Activated naive CD4-positive, alpha-beta T cell treated with anti-CD3 and anti-CD28 coated beads, Interleukin-2, amount 50 U/mL, for 16 hours (primary cell): ENCODE results near the gene TBX5.
"Not testable (repeated sequence)": the region's sequence is repeated elsewhere in the genome, so short reads cannot be mapped to it uniquely, and the experiment has no call there.

Source experiments
- DNase-seq: peaks from one replicate; pipeline ENCODE4 v3.0.0-alpha.2; 2020

The TBX5 gene

GRCh38 chr12:114368685-114369452, 37.1 kb downstream of the TBX5 start:
- no peak for DNase-seq

GRCh38 chr12:114361992-114362391, 44.0 kb downstream of the TBX5 start:
- no peak for DNase-seq

DNA sequence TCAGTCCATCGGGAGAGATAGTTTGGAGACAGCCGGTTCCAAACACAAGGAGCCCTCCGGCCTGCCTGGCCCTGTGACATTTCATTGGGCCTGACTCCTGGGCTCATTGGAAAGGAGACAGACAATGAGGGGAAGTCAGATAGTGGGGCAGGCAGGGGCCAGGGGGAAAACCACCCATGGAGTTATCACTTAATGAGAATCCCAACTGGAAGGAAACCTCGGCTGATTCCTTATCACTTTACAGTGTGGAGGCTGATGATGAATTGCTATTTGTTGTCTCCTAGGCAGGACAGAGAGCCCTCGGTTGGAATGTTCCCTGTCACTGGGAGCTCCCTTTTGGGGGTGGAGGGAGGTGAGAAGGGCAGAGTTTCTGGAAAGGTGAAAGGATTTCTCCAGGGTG, 44.4 kb downstream of the TBX5 start:
- DNase-seq = no peak

DNA sequence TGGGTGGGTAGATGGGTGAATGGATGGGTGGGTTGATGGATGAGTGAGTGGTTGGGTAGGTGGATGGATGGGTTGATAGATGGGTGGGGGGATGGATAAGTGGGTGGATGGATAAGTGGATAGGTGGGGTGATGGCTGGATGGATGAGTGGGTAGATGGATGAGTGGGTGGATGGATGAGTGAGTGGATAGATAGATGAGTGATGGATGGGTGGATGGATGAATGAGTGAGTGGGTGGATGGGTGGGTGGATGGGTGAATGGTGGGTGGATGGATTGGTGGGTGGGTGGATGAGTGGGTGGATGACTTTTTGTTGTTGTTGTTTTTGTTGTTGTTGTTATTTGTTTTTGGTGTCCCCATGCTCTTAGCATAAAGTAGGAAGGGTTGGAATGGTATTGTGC, 45.5 kb downstream of the TBX5 start:
- no peak for DNase-seq

DNA sequence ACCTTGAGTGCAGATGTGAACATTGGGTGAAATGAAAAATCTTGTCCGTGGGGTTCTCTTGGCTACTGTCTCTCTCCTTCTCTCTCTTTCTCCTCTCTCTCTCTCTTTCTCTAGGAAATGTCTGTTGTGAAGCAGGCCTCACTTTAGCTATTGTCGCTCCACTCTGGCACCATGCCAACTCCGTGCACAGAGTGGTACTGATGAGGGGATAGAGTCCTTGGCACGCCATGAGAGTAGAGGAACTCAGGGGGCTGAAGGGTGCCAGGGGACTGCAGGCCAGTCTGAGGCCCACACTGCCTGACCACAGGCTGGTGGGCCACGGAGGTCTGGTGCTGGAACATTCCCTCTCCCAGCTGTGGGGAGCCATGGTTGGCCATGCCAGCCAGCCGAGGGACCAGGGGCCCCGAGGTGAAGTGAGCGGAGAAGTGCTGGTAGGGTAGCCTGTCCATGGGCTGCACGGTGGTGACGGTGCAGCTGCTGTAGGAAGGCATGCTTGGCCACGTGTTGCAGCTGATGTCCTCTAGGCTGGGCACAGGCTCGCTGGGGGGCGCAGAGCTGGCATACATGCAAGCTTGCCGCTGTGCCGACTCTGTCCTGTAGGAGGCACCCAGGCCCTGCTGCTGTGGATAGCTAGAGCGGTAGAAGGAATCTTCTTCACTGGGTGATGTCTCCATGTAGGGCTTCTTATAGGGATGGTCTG, 50.4 kb downstream of the TBX5 start:
- no peak for DNase-seq

GRCh38 chr12:114349239-114349638, 56.7 kb downstream of the TBX5 start:
- DNase-seq = not testable (repeated sequence)

DNA sequence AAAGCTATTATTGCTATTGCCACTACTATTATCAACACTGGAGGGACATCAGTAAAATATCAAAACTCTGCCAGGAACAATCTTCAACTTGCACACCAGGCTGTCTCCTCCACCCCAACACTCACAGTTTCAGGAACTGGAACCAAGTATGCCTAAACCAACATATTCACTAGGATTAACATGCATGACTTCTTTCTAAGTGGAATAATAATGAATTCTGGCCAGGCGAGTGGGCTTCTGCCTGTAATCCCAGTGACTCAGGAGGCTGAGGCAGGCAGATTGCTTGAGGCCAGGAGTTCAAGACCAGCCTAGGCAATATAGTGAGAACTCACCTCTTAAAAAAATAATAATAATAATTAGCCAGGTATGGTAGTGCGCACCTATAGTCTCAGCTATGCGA, 58.1 kb downstream of the TBX5 start:
- no peak for DNase-seq

GRCh38 chr12:114344831-114345230, 61.1 kb downstream of the TBX5 start:
- no peak for DNase-seq

DNA sequence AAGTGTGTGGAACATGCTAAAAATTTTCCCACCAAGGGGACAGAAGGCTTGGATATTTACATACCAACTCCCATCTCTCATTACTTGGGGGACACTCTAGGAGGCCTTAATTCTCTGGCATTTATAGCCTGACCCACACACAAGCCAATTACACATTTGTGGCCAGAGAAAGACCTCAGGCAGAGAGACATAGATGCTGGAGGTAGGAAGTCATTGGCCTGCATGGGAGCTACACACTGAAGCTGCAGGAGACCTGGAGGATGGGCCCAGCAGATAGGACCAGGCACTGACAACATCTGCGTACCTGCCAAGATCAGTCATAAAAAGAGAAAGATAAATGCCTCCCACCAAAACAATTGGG, 61.7 kb downstream of the TBX5 start:
- no peak for DNase-seq

DNA sequence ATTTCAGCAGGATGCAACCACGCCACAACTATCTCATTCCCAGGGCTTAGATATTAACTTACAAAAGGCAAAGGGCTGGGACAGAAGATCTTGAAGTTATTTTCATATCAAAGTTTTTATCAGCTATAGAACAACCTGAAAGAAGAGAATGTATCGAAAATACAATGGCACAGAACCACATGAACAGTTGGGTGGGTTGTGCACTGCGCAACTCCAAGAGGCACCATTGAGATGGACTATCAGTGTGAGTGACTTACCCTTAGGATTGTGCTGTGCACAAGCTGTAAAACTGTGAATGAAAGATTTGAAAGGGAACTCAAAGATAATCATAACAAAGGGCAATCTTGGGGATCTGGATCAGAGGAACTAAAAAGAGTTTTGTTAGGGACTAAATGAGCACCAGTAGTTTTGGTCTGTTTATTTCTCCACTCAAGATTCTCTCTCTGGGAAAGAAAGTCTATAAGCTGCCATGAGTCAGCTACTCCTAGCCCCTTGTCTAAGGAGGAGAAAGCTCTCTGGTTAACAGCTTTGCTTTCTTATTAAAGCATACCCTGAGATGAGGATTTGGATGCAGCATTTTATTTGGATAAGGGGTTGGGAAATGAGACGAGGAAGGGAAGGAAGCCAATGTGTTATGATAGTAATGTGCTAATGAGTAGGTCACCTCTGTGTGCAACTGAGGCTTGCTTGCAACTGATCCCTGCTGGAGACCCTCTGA, 62.2 kb downstream of the TBX5 start:
- DNase-seq = no peak

GRCh38 chr12:114342656-114343055, 63.3 kb downstream of the TBX5 start:
- no peak for DNase-seq

GRCh38 chr12:114341635-114342034, 64.3 kb downstream of the TBX5 start:
- DNase-seq = no peak

DNA sequence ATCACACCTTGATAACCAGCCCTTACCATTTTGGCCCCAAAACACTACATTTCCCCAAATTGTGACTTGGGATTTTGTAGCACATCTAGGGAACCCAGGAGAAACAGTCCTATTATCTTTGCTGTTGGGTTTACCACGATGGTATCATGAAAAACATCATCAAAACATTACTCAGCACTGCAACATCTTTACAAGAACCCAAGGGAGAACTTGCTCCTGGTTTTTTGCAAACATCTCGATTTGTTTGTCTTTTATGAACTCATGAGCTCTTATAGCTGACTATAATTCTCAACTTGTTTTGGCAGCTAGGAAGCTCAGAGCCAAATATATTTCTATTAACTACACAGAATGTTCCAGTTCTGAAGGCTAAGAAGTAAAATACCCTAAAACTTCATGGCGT, 65.7 kb downstream of the TBX5 start:
- no peak for DNase-seq

GRCh38 chr12:114339626-114340025, 66.3 kb downstream of the TBX5 start:
- no peak for DNase-seq

GRCh38 chr12:114335607-114336006, 70.3 kb downstream of the TBX5 start:
- DNase-seq = no peak

DNA sequence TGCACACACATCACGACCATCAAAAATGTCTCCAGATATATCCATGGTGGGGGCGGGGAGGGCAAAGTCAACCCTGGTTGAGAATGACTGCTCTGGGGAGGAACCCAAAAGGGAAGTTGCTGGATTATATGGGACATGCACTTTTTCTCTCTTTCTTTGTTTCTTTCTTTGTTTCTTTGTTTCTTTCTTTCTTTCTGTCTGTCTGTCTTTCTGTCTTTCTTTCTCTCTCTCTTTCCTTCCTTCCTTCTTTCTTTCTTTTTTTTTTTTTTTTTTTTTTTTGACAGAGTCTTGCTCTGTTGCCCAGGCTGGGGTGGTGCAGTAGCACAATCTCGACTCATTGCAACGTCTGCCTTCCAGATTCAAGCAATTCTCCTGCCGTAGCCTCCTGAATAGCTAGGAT, 71.5 kb downstream of the TBX5 start:
- no peak for DNase-seq

GRCh38 chr12:114328292-114328691, 77.7 kb downstream of the TBX5 start:
- no peak for DNase-seq

- DNase-seq = no peak
Observed at GRCh38 chr12:114327765-114328164, 78.2 kb downstream of the TBX5 start.

GRCh38 chr12:114321524-114321923, 84.4 kb downstream of the TBX5 start:
- DNase-seq = no peak

DNA sequence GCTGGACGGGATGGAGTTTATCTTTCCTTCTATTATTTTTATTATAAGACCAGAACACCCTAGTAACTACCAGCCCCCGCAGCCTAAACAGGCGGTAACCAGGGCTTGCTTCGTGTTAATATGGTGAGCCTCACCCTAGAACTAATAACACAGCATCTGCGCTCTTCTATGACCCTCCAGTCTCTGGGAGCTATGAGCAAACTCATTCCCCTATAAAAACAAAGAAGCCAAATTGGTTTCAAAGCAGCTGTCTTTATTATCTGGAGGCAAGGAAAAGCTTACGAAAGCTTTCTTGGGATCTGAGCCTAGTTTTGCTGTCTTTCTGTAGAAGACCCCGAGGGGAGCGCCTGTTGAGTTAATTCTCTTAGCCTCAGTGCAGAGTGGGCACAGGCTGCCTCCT, 85.0 kb downstream of the TBX5 start:
- DNase-seq = no peak

- no peak for DNase-seq
Observed at GRCh38 chr12:114320101-114320500, 85.8 kb downstream of the TBX5 start.

- DNase-seq = no peak
Observed at GRCh38 chr12:114319422-114319821, 86.5 kb downstream of the TBX5 start.

DNA sequence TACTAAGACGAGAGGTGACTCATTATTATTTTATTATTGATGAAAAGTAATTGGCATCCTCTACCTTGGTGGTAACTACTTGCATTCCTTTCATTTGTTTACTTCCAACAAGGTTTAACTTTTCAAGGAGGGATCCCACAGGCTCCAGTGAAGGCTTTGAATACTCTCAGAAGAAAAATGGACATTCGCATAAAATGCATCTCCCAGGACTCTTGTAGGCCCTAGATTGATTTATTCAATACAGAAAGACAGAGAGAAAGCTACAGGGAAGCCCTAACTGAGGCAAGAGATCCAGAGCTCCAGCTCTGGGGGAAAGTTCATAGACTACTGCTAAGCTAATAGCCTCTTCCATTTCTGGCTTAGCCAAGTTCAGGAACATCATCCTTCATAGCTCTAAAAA, 87.0 kb downstream of the TBX5 start:
- no peak for DNase-seq

DNA sequence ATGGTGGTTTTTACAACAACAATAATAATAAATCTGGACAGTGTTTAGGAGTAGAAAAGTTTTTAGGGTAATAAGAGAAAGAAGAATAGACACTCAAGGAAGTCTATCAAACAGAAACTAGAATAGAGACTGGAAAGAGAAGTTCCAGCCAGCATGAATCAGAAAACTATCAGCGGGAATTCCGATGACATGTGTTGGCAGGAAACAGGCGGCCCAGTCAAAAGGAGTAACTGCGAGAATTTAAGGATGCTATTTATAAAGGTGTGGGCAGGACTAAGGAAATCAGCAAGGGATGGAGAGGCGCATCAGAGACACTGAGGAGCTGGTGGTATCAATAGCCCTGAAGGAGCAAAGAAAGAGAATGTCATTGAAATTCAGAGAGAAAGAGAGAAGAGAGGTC, 89.9 kb downstream of the TBX5 start:
- no peak for DNase-seq
